NCI-H187 treated with DMSO at 0.1 percent for 48 hours (cell line): ENCODE data around the gene RNPEP.
"Not testable (repeated sequence)": the region's sequence is repeated elsewhere in the genome, so short reads cannot be mapped to it uniquely, and the experiment has no call there.

Experiments used
- DNase-seq: peaks from one replicate; lab custom pipeline; 2025; lab: John Stamatoyannopoulos, UW

The RNPEP gene

GRCh38 chr1:202036595-202037387 lies 54.3 kb downstream of the RNPEP start:
- DNase-seq = no peak

GRCh38 chr1:202037706-202038296 lies 55.4 kb downstream of the RNPEP start:
- DNase-seq = no peak

- DNase-seq = no peak
These were observed 56.4 kb downstream of the RNPEP start for GRCh38 chr1:202038688-202039346.

GRCh38 chr1:202045705-202046104 lies 63.3 kb downstream of the RNPEP start:
- peak; percentile 90 for DNase-seq

GRCh38 chr1:202046227-202046626 lies 63.8 kb downstream of the RNPEP start:
- DNase-seq = peak; percentile 49

GRCh38 chr1:202046748-202047708 lies 64.6 kb downstream of the RNPEP start:
- no peak for DNase-seq

- no peak for DNase-seq
These were observed 65.5 kb downstream of the RNPEP start for GRCh38 chr1:202047977-202048376.

GRCh38 chr1:202049129-202049528 lies 66.7 kb downstream of the RNPEP start:
- DNase-seq = no peak

- DNase-seq = no peak
These were observed 71.6 kb downstream of the RNPEP start for GRCh38 chr1:202054094-202054493.

GRCh38 chr1:202054673-202055072 lies 72.2 kb downstream of the RNPEP start:
- not testable (repeated sequence) for DNase-seq
